ENCODE results near the gene TMEM138.
"Not testable (repeated sequence)": the region's sequence is repeated elsewhere in the genome, so short reads cannot be mapped to it uniquely, and the experiment has no call there.

The TMEM138 gene

GRCh38 chr11:61380884-61381283 is 18.7 kb downstream of the TMEM138 start:
- Histone ChIP-seq H3K9ac (ENCODE audit: low read length) (no peak overlapping the region), H3K79me2 (ENCODE audit: low read length) (no peaks in the 10 kb centered on the region), H3K27me3 (ENCODE audit: low read depth, low read length) (no peaks in the 10 kb centered on the region), H4K20me1 (ENCODE audit: insufficient read depth, low read length) (no peaks in the 10 kb centered on the region), H3K4me1 (ENCODE audit: low read length) (peaks cover 20% of the 10 kb centered on the region), H3K4me2 (ENCODE audit: low read length) (no peak overlapping the region), H3K4me3 (ENCODE audit: low read length) (no peak overlapping the region), H2AFZ (ENCODE audit: low read depth, low read length) (no peak overlapping the region), H3K36me3 (replicated peaks; ENCODE audit: low read depth, low read length) (peaks cover 5% of the 10 kb centered on the region), H3K27ac (ENCODE audit: low read length) (no peak overlapping the region), H3K9me3 (ENCODE audit: insufficient read depth, low read length) (no peaks in the 10 kb centered on the region)
- TF ChIP-seq CTCF (IDR thresholded peaks at IDR 0.05; ENCODE audit: low read depth, low read length) (no peak), EZH2phosphoT487 (IDR thresholded peaks at IDR 0.05; ENCODE audit: low read depth) (no peak)

- not testable (repeated sequence) for H4K20me1 ChIP-seq (ENCODE audit: insufficient read depth, low read length); H3K79me2 ChIP-seq (ENCODE audit: low read length); H3K27me3 ChIP-seq (ENCODE audit: low read depth, low read length); H3K9me3 ChIP-seq (ENCODE audit: insufficient read depth, low read length); H3K4me2 ChIP-seq (ENCODE audit: low read length); H3K27ac ChIP-seq (ENCODE audit: low read length); H3K9ac ChIP-seq (ENCODE audit: low read length); H3K36me3 ChIP-seq (replicated peaks; ENCODE audit: low read depth, low read length); H2AFZ ChIP-seq (ENCODE audit: low read depth, low read length); H3K4me3 ChIP-seq (ENCODE audit: low read length)
- H3K4me1 ChIP-seq (ENCODE audit: low read length), result peaks cover 20% of the 10 kb centered on the region
Measured at GRCh38 chr11:61383859-61384258, 21.7 kb downstream of the TMEM138 start.

- TF ChIP-seq EZH2phosphoT487 (IDR thresholded peaks at IDR 0.05; ENCODE audit: low read depth) (no peak), CTCF (IDR thresholded peaks at IDR 0.05; ENCODE audit: low read depth, low read length) (peak; percentile 44)
- no peak overlapping the region for H3K9ac ChIP-seq (ENCODE audit: low read length)
- H3K27me3 ChIP-seq (ENCODE audit: low read depth, low read length), result no peaks in the 10 kb centered on the region
- no peaks in the 10 kb centered on the region for H3K36me3 ChIP-seq (replicated peaks; ENCODE audit: low read depth, low read length)
- H3K4me1 ChIP-seq (ENCODE audit: low read length), result peaks cover 20% of the 10 kb centered on the region
- no peak overlapping the region for H2AFZ ChIP-seq (ENCODE audit: low read depth, low read length)
- no peaks in the 10 kb centered on the region for H4K20me1 ChIP-seq (ENCODE audit: insufficient read depth, low read length)
- no peaks in the 10 kb centered on the region for H3K79me2 ChIP-seq (ENCODE audit: low read length)
- H3K9me3 ChIP-seq (ENCODE audit: insufficient read depth, low read length), result no peaks in the 10 kb centered on the region; the same call in 1 of the 2 replicates
- no peak overlapping the region for H3K4me2 ChIP-seq (ENCODE audit: low read length)
- no peak overlapping the region for H3K27ac ChIP-seq (ENCODE audit: low read length)
- no peak overlapping the region for H3K4me3 ChIP-seq (ENCODE audit: low read length)
Measured at GRCh38 chr11:61384271-61385242, 22.4 kb downstream of the TMEM138 start.

- no peaks in the 10 kb centered on the region for H3K79me2 ChIP-seq (ENCODE audit: low read length)
- no peak overlapping the region for H3K9ac ChIP-seq (ENCODE audit: low read length)
- H3K4me2 ChIP-seq (ENCODE audit: low read length), result no peak overlapping the region
- H2AFZ ChIP-seq (ENCODE audit: low read depth, low read length), result no peak overlapping the region
- peaks cover 2% of the 10 kb centered on the region for H3K36me3 ChIP-seq (replicated peaks; ENCODE audit: low read depth, low read length)
- no peaks in the 10 kb centered on the region for H3K27me3 ChIP-seq (ENCODE audit: low read depth, low read length)
- H3K27ac ChIP-seq (ENCODE audit: low read length), result no peak overlapping the region
- no peak overlapping the region for H3K4me3 ChIP-seq (ENCODE audit: low read length)
- TF ChIP-seq CTCF (IDR thresholded peaks at IDR 0.05; ENCODE audit: low read depth, low read length) (no peak), EZH2phosphoT487 (IDR thresholded peaks at IDR 0.05; ENCODE audit: low read depth) (no peak)
- H3K9me3 ChIP-seq (ENCODE audit: insufficient read depth, low read length), result no peaks in the 10 kb centered on the region; the same call in 1 of the 2 replicates
- H3K4me1 ChIP-seq (ENCODE audit: low read length), result peaks cover 15% of the 10 kb centered on the region; the same call in 1 of the 2 replicates
- H4K20me1 ChIP-seq (ENCODE audit: insufficient read depth, low read length), result no peaks in the 10 kb centered on the region
Measured at GRCh38 chr11:61390161-61390560, 28.0 kb downstream of the TMEM138 start.
